WI38 (cell line): ENCODE results near the gene GUK1.

Source experiments
- H3K4me3 ChIP-seq: 2 replicates; pipeline ENCODE4 v1.5.1; 2011; ENCODE audit warnings: low read depth, mild to moderate bottlenecking, control low read depth, low read length
- TF ChIP-seq, protein P1 (sequence below): IDR thresholded peaks from 2 replicates; pipeline ENCODE4 v1.5.1; 2012; ENCODE audit warnings: low read depth, mild to moderate bottlenecking, control low read depth, low read length

GUK1 gene, protein sequence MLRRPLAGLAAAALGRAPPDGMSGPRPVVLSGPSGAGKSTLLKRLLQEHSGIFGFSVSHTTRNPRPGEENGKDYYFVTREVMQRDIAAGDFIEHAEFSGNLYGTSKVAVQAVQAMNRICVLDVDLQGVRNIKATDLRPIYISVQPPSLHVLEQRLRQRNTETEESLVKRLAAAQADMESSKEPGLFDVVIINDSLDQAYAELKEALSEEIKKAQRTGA

DNA sequence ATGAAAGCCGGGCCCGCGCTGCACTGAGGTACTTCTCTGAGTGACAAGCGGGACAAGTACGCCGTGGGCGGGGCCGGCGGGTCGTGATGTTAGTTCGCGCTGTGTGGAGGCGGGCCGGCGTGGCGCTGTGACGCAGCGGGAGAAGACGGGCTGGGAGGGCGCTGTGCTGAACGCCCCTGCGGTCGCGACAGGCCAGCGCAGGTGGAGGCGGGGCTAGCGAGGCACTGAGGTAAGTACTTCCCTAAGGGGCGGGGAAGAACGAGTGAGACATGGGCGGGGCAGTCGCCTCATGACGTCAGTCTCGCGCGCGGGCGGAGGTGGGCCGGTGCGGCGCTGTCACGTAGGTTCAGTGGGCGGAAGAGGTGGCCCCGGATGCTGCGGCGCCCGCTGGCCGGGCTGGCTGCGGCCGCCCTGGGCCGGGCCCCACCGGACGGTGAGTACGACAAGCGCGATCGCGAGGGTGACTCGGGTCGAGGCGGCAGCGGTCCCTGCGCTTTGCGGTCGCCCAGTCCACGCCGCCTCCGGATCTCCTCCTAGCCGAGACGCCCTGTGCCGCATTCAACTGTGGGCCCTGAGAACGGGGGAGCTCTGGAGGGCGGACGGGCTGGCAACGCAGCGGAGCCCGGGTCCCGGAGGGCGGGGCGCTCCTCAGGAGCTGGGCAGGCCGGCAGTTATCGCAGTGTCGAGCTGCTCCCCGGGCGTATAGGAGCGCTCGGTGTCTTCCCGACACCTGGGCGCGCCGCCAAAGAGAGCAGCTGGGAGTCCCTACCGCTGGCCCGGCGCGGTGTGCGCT is at the start of gene GUK1:
GUK1 (plus strand) TSS at position 349 of the 793 bp plus-strand sequence; CDS start at position 373, 24 bp downstream.
- H3K4me3 ChIP-seq: peak within 1 kb of the TSS; percentile 65
- TF ChIP-seq, protein P1, sequence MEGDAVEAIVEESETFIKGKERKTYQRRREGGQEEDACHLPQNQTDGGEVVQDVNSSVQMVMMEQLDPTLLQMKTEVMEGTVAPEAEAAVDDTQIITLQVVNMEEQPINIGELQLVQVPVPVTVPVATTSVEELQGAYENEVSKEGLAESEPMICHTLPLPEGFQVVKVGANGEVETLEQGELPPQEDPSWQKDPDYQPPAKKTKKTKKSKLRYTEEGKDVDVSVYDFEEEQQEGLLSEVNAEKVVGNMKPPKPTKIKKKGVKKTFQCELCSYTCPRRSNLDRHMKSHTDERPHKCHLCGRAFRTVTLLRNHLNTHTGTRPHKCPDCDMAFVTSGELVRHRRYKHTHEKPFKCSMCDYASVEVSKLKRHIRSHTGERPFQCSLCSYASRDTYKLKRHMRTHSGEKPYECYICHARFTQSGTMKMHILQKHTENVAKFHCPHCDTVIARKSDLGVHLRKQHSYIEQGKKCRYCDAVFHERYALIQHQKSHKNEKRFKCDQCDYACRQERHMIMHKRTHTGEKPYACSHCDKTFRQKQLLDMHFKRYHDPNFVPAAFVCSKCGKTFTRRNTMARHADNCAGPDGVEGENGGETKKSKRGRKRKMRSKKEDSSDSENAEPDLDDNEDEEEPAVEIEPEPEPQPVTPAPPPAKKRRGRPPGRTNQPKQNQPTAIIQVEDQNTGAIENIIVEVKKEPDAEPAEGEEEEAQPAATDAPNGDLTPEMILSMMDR: no peak

DNA sequence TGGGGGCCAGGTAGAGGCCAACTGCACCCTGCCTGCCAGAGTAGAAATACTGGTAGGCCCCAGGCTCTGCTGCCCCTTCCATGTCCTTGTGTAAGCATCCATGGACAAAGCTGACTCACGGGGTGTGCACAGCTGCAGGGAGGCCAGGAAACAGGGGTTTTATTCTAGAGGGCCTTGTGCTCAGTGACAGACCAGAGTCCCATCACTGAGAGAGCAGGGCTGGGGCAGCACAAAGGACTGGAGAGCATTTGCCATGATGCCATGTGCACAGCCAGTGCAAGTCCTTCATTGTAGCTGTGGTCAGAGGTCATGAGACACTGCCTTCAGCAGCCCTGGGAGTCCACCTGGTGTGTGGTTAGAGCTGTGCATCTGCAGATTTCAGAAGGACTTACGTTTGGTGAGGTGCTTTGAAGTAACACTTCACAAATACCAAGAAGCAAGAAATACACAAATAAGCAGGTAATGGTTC is 49.4 kb upstream of the GUK1 start:
- TF ChIP-seq, protein P1: no peak
- no peak overlapping the region for H3K4me3 ChIP-seq

DNA sequence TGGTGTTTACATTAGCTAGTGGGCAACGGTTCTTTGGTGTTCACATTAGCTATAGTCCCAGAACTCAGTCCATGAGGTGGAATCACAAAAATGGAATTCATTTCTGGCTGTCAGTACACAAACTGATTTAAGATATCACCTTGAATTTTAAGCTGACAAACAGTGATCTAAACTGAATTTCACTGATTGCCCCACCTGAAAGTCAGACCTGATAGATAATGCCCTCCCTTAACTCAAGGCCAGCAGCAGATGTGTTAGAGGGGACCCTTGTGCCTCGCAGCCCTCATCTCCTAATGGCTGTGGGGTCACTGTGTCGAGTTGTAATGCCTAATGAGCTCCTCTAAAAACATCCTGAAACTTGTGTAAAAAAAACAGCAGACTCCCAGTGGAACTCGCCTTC is 49.0 kb upstream of the GUK1 start:
- no peak overlapping the region for H3K4me3 ChIP-seq
- TF ChIP-seq, protein P1: no peak

DNA sequence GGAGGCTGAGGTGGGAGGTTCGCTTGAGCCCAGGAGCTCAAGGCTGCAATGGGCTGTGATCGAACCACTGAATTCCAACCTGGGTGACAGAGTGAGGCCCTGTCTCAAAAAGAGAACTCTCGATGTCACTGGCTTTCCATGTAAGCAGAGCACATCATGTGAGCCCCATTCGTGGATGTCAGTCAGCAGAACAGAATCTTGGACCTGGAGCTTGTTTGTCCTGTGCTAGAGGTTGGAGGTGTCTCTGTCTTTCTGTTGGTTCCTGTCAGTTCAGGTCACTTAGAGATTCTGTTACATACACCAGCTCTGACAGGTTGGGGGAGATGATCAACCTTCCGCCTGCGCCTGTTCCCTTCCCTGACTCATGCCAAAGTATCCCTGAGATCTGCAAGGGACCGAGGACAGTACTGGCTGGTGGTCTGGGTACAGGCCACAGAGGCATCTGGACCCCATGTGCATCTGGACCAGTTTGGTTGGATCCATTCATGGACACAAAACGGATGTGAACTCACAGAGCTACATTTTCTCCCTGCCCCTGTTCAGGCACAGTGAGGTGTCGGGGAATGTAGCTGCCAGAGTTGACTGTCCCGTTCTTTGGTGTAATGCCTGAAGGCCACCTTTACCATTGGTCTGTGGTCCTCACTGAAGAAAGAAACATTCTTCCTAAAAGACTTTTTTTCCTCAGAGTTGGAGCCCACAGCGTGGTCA is 47.6 kb upstream of the GUK1 start:
- TF ChIP-seq, protein P1: no peak
- H3K4me3 ChIP-seq: no peak overlapping the region

DNA sequence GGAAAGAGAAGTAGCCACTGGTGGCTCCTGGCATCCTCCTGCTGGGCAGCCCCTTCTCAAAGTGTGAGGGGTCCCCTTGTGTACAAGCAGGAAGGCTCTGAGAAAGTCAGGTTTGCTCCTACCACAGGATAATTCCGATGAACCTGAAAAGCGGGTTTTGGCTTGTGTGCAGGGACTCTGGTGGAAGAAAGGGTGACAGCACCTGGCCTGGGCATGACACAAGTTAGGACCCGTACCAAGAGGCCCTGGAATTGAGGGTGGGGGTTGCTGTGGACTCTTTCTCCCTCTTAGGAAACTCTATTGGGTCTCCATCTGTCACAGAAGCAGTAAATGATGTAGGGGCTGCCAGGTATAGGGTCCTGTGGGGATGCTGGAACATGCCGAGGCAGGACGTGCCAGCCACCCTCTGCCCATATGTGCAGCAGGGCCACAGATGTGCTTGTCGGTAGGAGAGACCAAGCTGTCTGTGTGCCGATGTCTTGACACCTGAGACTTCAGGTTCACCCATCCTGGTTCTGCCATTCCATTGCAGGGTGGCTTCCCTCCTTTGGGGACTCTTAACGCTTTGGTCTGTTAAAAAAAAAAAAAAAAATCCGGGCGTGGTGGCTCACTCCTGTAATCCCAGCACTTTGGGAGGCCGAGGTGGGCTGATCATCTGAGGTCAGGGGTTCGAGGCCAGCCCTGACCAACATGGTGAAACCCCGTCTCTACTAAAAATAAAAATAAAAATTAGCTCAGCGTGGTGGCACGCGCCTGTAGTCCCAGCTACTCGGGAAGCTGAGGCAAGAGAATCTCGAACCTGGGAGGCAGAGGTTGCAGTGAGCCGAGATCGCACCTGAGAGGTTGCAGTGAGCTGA is 46.8 kb upstream of the GUK1 start:
- TF ChIP-seq, protein P1: no peak
- no peak overlapping the region for H3K4me3 ChIP-seq

DNA sequence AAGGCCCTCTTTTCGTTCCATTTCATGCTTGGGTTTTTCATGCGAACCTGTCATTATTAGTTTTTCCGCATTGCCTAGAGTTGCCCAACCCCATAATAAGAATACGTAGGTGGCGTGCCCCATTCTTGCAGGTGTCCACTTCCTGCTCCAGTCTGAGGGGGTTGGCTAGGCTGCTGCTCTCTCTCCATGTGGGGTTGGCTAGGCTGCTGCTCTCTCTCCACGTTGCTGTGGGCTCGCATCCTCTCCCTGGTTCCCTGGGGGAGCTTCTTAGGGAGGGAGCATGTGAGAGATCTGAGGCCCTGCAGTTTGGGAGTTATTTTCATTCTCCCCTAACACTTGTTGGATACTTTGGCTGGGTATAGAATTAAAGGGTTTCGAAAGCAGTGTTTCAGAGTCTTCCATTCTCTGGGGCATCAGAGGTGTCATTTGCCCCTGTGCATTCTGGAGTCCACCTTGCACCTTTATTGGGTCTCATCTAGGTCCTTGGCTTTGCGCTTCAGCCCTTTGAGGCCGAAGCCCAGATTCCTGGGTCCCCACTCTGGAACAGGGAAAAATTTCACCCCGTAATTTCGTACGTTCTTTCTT is 45.6 kb upstream of the GUK1 start:
- no peak overlapping the region for H3K4me3 ChIP-seq
- TF ChIP-seq, protein P1: no peak
